B cell (primary cell): Measurements from ENCODE around the gene KLHL36.

Experiments
- EZH2 ChIP-seq: IDR thresholded peaks from 2 replicates; pipeline ENCODE4 v1.6.1; 2012; ENCODE audit warnings: borderline replicate concordance, low read depth, mild to moderate bottlenecking, moderate library complexity, low read length; ENCODE audit not compliant: insufficient read depth, poor library complexity, severe bottlenecking
- TF ChIP-seq, protein P1 (sequence below): fragments of 200-600 bp; IDR thresholded peaks from one replicate; pipeline ENCODE4 v1.8.0; 2022; ENCODE audit warnings: antibody characterized with exemption, mild to moderate bottlenecking

DNA sequence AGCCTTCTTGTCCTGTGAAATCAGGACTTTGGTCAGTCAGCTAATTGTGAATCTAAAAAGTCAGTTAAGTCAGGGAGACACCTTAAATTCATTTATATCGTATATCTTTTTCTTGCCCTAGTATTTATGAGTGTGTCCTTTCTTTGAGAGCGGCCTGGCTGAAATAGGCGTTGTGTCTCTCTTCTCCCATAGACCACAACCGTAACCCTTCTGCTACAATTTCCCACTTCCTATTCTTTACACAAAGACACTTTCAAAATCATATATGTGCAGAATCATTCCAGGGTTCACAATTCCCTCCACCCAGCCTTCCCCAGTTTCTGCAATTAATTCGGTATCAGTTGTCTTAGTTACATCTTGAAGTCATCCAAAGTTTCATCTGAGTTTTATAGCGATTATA is 16.4 kb upstream of the KLHL36 start:
- TF ChIP-seq, protein P1, sequence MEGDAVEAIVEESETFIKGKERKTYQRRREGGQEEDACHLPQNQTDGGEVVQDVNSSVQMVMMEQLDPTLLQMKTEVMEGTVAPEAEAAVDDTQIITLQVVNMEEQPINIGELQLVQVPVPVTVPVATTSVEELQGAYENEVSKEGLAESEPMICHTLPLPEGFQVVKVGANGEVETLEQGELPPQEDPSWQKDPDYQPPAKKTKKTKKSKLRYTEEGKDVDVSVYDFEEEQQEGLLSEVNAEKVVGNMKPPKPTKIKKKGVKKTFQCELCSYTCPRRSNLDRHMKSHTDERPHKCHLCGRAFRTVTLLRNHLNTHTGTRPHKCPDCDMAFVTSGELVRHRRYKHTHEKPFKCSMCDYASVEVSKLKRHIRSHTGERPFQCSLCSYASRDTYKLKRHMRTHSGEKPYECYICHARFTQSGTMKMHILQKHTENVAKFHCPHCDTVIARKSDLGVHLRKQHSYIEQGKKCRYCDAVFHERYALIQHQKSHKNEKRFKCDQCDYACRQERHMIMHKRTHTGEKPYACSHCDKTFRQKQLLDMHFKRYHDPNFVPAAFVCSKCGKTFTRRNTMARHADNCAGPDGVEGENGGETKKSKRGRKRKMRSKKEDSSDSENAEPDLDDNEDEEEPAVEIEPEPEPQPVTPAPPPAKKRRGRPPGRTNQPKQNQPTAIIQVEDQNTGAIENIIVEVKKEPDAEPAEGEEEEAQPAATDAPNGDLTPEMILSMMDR, result no peak
- no peak for TF ChIP-seq EZH2
